K562 (cell line): Measurements from ENCODE around the gene CLDND1.

ENCODE experiments used
- CREB1 ChIP-seq, 2 experiments: sonication (generic) in 1 of 2; formaldehyde crosslinking in 1 of 2; IDR thresholded peaks; 2 replicates each; pipeline versions ENCODE4 v1.6.1 to v1.8.0; 2012 to 2022; ENCODE audit warnings: inconsistent platforms in 1 of 2, mild to moderate bottlenecking in 1 of 2, missing genetic modification reagents in 1 of 2, moderate library complexity in 1 of 2
- EP300 ChIP-seq: IDR thresholded peaks from 2 replicates; pipeline ENCODE4 v1.6.1; 2012; ENCODE audit warnings: low read length, improper control_type of control experiment
- GABPB1 ChIP-seq: sonication (generic); formaldehyde crosslinking; IDR thresholded peaks from 2 replicates; pipeline ENCODE4 v1.8.0; 2022; ENCODE audit warnings: mild to moderate bottlenecking, missing genetic modification reagents
- GTF2F1 ChIP-seq: IDR thresholded peaks from 2 replicates; pipeline ENCODE4 v1.6.1; 2011; ENCODE audit warnings: low read depth, low read length, improper control_type of control experiment
- SIN3A ChIP-seq, 2 experiments: fragments of 150-350 bp in 1 of 2; IDR thresholded peaks; 2 replicates each; pipeline ENCODE4 v1.6.1; 2011 to 2016; ENCODE audit warnings: borderline replicate concordance in 2 of 2, low read depth in 2 of 2, low read length in 2 of 2, mild to moderate bottlenecking in 2 of 2, moderate library complexity in 2 of 2; ENCODE audit not compliant: control insufficient read depth in 1 of 2
- SMARCC2 ChIP-seq: fragments of 450-650 bp; IDR thresholded peaks from 2 replicates; pipeline ENCODE4 v1.6.1; 2017; ENCODE audit warnings: antibody characterized with exemption, moderate library complexity, mild to moderate bottlenecking, low read depth
- TCFL5 ChIP-seq: fragments of 250-450 bp; sonication (Bioruptor Pico); conservative IDR thresholded peaks from 2 replicates; pipeline ENCODE4 v1.6.1; 2021; ENCODE audit warnings: mild to moderate bottlenecking, moderate library complexity, matching md5 sums
- ZNF184 ChIP-seq: sonication (generic); formaldehyde crosslinking; IDR thresholded peaks from 2 replicates; pipeline ENCODE4 v1.5.0; 2020; ENCODE audit warnings: missing genetic modification reagents
- ZNF274 ChIP-seq: IDR thresholded peaks from 2 replicates; pipeline ENCODE4 v1.6.1; 2011; ENCODE audit warnings: low read depth, mild to moderate bottlenecking, low read length, moderate library complexity, borderline replicate concordance
- ZNF76 ChIP-seq: fragments of 250-450 bp; sonication (Bioruptor Pico); IDR thresholded peaks from 2 replicates; pipeline ENCODE4 v1.4.0; 2020; ENCODE audit warnings: mild to moderate bottlenecking, moderate library complexity, borderline replicate concordance
- TF ChIP-seq, protein P1 (sequence below): sonication (generic); formaldehyde crosslinking; IDR thresholded peaks from 2 replicates; pipeline ENCODE4 v1.8.0; 2023; ENCODE audit warnings: mild to moderate bottlenecking, missing genetic modification reagents

DNA sequence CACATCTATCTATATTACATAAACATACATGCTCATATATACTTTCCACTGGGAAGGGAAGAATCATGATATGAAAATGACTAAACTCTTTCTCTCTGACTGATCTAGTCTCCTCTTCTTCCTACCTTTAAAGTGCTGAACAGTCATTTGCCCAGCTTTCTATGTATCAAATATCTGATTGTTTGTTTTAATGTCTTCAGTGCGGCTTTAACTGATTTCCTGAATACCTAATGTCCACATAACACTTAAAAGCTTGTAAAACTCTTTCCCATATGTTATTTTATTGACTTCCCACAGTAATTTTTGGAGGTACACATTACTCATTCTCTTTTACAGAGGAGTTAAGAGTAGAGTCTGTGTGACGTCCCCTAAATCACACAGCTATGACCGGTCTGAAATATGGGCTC lies 42.5 kb upstream of the CLDND1 start:
- TF ChIP-seq GTF2F1: no peak
- TF ChIP-seq, protein P1, sequence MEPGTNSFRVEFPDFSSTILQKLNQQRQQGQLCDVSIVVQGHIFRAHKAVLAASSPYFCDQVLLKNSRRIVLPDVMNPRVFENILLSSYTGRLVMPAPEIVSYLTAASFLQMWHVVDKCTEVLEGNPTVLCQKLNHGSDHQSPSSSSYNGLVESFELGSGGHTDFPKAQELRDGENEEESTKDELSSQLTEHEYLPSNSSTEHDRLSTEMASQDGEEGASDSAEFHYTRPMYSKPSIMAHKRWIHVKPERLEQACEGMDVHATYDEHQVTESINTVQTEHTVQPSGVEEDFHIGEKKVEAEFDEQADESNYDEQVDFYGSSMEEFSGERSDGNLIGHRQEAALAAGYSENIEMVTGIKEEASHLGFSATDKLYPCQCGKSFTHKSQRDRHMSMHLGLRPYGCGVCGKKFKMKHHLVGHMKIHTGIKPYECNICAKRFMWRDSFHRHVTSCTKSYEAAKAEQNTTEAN: no peak
- no peak for TF ChIP-seq ZNF184
- TF ChIP-seq SIN3A (IDR thresholded peaks at IDR 0.05; ENCODE audit: borderline replicate concordance in 2 of 2, control insufficient read depth in 1 of 2, low read depth in 2 of 2, low read length in 2 of 2): no peak
- TF ChIP-seq ZNF76: no peak
- TF ChIP-seq GABPB1 (CRISPR knock-in tag): no peak
- TF ChIP-seq SMARCC2: no peak
- no peak for TF ChIP-seq EP300
- TF ChIP-seq ZNF274: no peak
- no peak for TF ChIP-seq CREB1 (IDR thresholded peaks at IDR 0.05)
- TF ChIP-seq CREB1 (CRISPR knock-in tag; IDR thresholded peaks at IDR 0.05): no peak
- no peak for TF ChIP-seq TCFL5 (CRISPR knock-in tag)
